A549 treated with dexamethasone at 1 μM for 4 hours (cell line): Measurements from ENCODE around the gene PCDHA10. TPM values are rescaled to one million over a fixed set of nuclear protein-coding genes. Genes with fewer than 3 reads are reported as not detected.

Experiments used
- total RNA-seq: library from RNA; stranded (reverse); fragments of 200-300 nt; extraction: Qiagen RNA extraction; gene quantifications from 5 replicates; pipeline ENCODE4 v1.2.3, GENCODE V29; 2022

PCDHA10 gene
- under 0.01 to 0.05 TPM (median 0.02 TPM) in 3 of 5 replicates, not detected in the others for total RNA-seq

DNA sequence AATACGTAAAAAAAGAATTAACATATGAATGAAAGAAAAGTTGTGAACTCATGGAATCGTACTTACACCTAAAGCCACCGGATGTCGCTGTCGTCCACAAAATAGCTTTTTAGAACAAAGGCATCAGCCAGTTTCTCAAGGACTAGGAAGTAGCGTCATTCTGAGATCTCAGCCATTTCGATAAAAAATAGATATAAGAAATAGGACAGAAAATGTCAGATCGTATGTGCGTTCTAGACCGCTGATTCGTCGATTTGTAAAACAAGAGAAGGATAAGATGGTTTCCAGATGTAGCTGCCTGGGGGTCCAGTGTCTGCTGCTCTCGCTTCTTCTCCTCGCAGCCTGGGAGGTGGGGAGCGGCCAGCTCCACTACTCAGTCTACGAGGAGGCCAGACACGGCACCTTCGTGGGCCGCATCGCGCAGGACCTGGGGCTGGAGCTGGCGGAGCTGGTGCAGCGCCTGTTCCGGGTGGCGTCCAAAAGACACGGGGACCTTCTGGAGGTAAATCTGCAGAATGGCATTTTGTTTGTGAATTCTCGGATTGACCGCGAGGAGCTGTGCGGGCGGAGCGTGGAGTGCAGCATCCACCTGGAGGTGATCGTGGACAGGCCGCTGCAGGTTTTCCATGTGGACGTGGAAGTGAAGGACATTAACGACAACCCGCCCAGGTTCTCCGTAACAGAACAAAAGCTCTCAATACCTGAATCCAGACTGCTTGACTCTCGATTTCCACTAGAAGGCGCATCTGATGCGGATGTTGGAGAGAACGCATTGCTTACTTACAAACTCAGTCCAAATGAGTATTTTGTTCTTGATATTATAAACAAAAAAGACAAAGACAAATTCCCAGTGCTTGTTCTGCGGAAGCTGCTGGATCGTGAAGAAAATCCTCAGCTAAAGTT is at the start of gene PCDHA10:
Gene PCDHA10 (plus strand): TSS at position 126 of the 903 bp plus-strand sequence. CDS start 152 bp downstream, at position 278.

GRCh38 chr5:140806834-140807775 is 48.6 kb upstream of the PCDHA10 start, which contains the start of gene PCDHA4:
Gene PCDHA4, plus strand, starts transcription at chr5:140807068.

DNA sequence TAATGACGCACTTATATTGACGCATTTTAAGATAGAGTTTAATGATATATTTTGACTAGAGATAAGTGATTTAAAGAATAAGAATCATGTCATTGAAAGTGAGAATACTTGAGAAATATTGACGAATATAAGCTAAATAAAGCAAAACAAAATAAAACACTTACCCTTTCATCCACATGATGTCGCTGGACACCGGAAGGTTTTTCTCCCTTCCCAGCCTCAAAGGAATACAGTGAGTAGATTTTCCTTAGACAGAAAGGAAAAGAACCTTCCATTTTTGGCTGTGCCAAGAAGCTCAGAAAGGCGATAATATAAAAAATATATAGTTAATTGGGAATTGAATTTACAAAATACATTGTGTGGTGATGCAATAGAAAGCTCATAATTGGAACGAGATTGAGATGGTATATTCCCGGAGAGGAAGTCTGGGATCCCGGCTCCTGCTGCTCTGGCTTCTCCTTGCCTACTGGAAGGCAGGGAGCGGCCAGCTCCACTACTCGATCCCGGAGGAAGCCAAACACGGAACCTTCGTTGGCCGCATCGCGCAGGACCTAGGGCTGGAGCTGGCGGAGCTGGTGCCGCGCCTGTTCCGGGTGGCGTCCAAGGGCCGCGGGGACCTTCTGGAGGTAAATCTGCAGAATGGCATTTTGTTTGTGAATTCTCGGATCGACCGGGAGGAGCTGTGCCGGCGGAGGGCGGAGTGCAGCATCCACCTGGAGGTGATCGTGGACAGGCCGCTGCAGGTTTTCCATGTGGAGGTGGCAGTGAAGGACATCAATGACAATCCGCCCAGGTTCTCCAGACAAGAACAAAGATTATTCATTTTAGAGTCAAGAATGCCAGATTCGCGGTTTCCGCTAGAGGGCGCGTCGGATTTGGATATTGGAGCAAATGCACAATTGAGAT is 34.1 kb upstream of the PCDHA10 start, which contains the start of gene PCDHA5:
Gene PCDHA5 (plus strand): TSS at position 239 of the 906 bp plus-strand sequence.

GRCh38 chr5:140827704-140828361 is 27.9 kb upstream of the PCDHA10 start, which contains the start of gene PCDHA6:
Gene PCDHA6, plus strand, starts transcription at chr5:140827960. Its CDS starts 132 bp downstream, at chr5:140828092.

DNA sequence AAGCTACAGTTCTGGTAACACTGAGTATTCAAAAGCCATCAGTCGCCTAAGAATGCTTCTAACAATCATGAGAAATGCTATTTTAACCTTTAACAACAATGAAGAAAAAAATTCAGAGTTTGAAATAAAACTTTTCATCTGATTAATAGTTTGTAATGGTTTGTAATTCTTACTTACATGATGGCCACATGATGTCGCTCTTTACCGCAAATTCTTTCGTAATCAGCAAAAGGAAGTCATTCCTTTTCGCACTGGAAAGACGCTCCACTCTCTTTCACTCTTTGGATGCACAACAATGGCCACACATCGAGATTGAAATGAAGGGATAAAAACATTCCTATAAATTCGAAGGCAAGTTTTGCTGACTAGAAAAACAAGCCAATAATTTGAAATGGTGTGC is 21.7 kb upstream of the PCDHA10 start, which contains the start of gene PCDHA7:
Gene PCDHA7 (plus strand): TSS at position 277 of the 400 bp plus-strand sequence. CDS start 115 bp downstream, at position 392.

DNA sequence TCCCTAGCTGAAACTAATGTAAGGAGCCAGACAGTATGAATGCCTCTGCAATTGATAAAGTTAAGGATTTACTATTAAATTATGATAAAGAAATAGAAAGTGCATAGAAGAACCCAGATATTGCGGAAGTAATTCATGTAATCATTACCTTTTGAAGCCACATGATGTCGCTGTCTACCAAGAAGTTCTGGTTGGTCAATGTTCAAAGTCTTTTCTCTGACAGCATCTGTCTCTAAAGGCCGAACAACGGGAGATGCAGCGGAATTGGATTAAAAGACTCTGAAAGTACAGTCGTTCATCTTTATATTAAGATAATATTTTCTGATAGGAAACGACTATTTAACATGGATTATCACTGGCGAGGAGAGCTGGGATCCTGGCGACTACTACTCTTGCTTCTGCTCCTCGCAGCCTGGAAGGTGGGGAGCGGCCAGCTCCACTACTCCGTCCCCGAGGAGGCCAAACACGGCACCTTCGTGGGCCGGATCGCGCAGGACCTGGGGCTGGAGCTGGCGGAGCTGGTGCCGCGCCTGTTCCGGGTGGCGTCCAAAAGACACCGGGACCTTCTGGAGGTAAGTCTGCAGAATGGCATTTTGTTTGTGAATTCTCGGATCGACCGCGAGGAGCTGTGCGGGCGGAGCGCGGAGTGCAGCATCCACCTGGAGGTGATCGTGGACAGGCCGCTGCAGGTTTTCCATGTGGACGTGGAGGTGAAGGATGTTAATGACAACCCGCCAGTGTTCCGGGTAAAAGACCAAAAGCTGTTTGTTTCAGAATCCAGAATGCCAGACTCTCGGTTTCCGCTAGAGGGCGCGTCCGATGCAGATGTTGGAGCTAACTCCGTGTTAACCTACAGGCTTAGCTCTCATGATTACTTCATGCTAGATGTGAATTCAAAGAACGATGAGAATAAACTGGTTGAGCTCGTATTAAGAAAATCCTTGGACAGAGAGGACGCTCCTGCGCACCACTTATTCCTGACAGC is 14.4 kb upstream of the PCDHA10 start, which contains the start of gene PCDHA8:
Gene PCDHA8 (plus strand): TSS at position 210 of the 985 bp plus-strand sequence. CDS start 135 bp downstream, at position 345.

GRCh38 chr5:140848139-140849102 is 7.3 kb upstream of the PCDHA10 start, which contains the start of gene PCDHA9:
Gene PCDHA9, plus strand, starts transcription at chr5:140848382. Its CDS starts 114 bp downstream, at chr5:140848496.

DNA sequence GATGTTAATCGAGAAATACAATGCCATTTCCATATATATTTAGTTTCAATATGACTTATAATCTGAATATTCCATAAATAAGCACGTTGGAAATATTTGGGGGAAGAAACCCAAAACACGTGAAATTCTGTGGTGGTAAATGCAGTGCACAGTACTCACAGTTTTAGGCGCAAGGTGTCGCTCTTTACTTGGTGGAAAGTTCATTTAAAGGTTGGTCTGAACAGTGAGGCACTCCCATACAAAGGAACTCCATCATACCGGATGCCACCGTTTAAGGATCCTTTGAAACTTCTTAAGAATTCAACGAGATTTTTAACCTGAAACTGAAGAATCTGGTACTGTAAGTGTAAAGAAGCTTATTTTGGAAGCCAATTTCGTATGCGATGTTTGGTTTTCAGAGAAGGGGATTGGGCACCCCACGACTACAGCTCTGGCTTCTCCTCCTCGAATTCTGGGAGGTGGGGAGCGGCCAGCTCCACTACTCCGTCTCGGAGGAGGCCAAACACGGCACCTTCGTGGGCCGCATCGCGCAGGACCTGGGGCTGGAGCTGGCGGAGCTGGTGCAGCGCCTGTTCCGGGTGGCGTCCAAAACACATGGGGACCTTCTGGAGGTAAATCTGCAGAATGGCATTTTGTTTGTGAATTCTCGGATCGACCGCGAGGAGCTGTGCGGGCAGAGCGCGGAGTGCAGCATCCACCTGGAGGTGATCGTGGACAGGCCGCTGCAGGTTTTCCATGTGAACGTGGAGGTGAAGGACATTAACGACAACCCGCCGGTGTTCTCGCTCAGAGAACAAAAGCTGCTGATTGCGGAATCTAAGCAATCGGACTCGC is 13.2 kb downstream of the PCDHA10 start, which contains the start of gene PCDHA11:
Gene PCDHA11 (plus strand): TSS at position 237 of the 834 bp plus-strand sequence. CDS start 147 bp downstream, at position 384.

GRCh38 chr5:140875085-140876065 is 19.7 kb downstream of the PCDHA10 start, which contains the start of gene PCDHA12:
Gene PCDHA12, plus strand, starts transcription at chr5:140875308. Its CDS starts 165 bp downstream, at chr5:140875473.

DNA sequence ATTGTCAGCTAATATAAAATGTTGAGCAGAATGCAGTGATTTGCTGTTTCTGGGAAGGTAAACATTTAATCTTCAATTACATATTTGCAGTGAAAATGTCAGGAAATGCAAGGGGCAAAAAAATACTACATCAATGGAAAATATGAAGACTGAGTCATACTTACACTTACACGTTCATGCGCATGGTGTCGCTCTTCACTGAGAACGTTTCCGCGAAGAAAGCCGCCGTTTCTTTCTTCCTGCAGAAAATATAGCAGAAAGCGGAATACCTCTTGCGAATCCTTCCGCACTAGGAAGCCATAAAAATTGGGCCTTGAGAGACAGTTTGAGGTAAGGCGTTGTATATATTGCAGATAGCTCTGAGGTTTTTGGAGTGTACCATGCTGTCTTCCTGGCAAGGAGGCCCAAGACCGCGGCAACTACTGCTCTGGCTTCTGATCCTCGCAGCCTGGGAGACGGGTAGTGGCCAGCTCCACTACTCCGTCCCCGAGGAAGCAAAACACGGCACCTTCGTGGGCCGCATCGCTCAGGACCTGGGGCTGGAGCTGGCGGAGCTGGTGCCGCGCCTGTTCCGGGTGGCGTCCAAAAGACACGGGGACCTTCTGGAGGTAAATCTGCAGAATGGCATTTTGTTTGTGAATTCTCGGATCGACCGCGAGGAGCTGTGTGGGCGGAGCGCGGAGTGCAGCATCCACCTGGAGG is 26.3 kb downstream of the PCDHA10 start, which contains the start of gene PCDHA13:
Gene PCDHA13 (plus strand): TSS at position 236 of the 702 bp plus-strand sequence. CDS start 145 bp downstream, at position 381.

